Activated CD4-positive, alpha-beta T cell treated with anti-CD3 and anti-CD28 coated beads, Interleukin-2, amount 50 U/mL, for 4 hours (primary cell): Measurements from ENCODE around the gene EXOSC10.

Source experiments
- DNase-seq, 2 experiments: peaks; one replicate each; pipeline ENCODE4 v3.0.0-alpha.2; 2020

EXOSC10 gene

GRCh38 chr1:11099310-11100148, at the start of gene EXOSC10:
TSS of gene EXOSC10 (minus strand) at chr1:11099869. CDS start at chr1:11099831, 38 bp downstream.
- peak; percentile 93 to 94 for DNase-seq

- no peak for DNase-seq
These were observed 47.6 kb upstream of the EXOSC10 start for GRCh38 chr1:11147197-11147770.

GRCh38 chr1:11145741-11146140, 46.1 kb upstream of the EXOSC10 start:
- DNase-seq, result no peak

GRCh38 chr1:11144570-11145256, 45.0 kb upstream of the EXOSC10 start:
- no peak for DNase-seq

- no peak for DNase-seq
These were observed 44.2 kb upstream of the EXOSC10 start for GRCh38 chr1:11143907-11144306.

GRCh38 chr1:11143401-11143800, 43.7 kb upstream of the EXOSC10 start:
- no peak for DNase-seq

GRCh38 chr1:11142618-11143391, 43.1 kb upstream of the EXOSC10 start:
- no peak for DNase-seq

GRCh38 chr1:11138952-11139351, 39.3 kb upstream of the EXOSC10 start:
- DNase-seq, result no peak

GRCh38 chr1:11138029-11138428, 38.4 kb upstream of the EXOSC10 start:
- no peak for DNase-seq

- no peak for DNase-seq
These were observed 35.2 kb upstream of the EXOSC10 start for GRCh38 chr1:11134898-11135266.

- no peak for DNase-seq
These were observed 34.7 kb upstream of the EXOSC10 start for GRCh38 chr1:11134251-11134897.

GRCh38 chr1:11132563-11133293, 33.1 kb upstream of the EXOSC10 start:
- no peak for DNase-seq

GRCh38 chr1:11131816-11132215, 32.1 kb upstream of the EXOSC10 start:
- DNase-seq, result no peak

- no peak for DNase-seq
These were observed 30.7 kb upstream of the EXOSC10 start for GRCh38 chr1:11130406-11130805.

GRCh38 chr1:11129649-11130390, 30.2 kb upstream of the EXOSC10 start:
- no peak for DNase-seq

- no peak for DNase-seq
These were observed 26.9 kb upstream of the EXOSC10 start for GRCh38 chr1:11126569-11126968.

GRCh38 chr1:11125931-11126330, 26.3 kb upstream of the EXOSC10 start:
- no peak for DNase-seq

- no peak for DNase-seq
These were observed 25.3 kb upstream of the EXOSC10 start for GRCh38 chr1:11124965-11125364.

- DNase-seq, result no peak
These were observed 16.6 kb upstream of the EXOSC10 start for GRCh38 chr1:11116318-11116717.

GRCh38 chr1:11114966-11115365, 15.3 kb upstream of the EXOSC10 start:
- DNase-seq, result no peak
